Glomerular visceral epithelial cell (primary cell): Measurements from ENCODE around the gene VIPR2.

ENCODE experiments used
- DNase-seq: peaks from one replicate; pipeline ENCODE4 v3.0.0-alpha.2; 2016; ENCODE audit errors: extremely low spot score

VIPR2 gene

GRCh38 chr7:159042103-159042502, 102.6 kb downstream of the VIPR2 start:
- DNase-seq = no peak

- DNase-seq = no peak
Measured at GRCh38 chr7:159040912-159041711, 103.6 kb downstream of the VIPR2 start.

- no peak for DNase-seq
Measured at GRCh38 chr7:159040146-159040545, 104.5 kb downstream of the VIPR2 start.

GRCh38 chr7:159039716-159040115, 105.0 kb downstream of the VIPR2 start:
- no peak for DNase-seq

- no peak for DNase-seq
Measured at GRCh38 chr7:159038066-159038465, 106.6 kb downstream of the VIPR2 start.

- DNase-seq = no peak
Measured at GRCh38 chr7:159036916-159037605, 107.6 kb downstream of the VIPR2 start.

GRCh38 chr7:159035571-159036073, 109.0 kb downstream of the VIPR2 start:
- no peak for DNase-seq

- DNase-seq = no peak
Measured at GRCh38 chr7:159034988-159035387, 109.7 kb downstream of the VIPR2 start.

GRCh38 chr7:159034394-159034793, 110.3 kb downstream of the VIPR2 start:
- DNase-seq = no peak

- no peak for DNase-seq
Measured at GRCh38 chr7:159033956-159034355, 110.7 kb downstream of the VIPR2 start.

- no peak for DNase-seq
Measured at GRCh38 chr7:159033473-159033825, 111.2 kb downstream of the VIPR2 start.

- DNase-seq = no peak
Measured at GRCh38 chr7:159032753-159033472, 111.8 kb downstream of the VIPR2 start.

GRCh38 chr7:159032322-159032721, 112.3 kb downstream of the VIPR2 start:
- DNase-seq = no peak

GRCh38 chr7:159031750-159032149, 112.9 kb downstream of the VIPR2 start:
- DNase-seq = no peak

GRCh38 chr7:159031135-159031701, 113.4 kb downstream of the VIPR2 start:
- DNase-seq = no peak

- peak; percentile 9 for DNase-seq
Measured at GRCh38 chr7:159030490-159031134, 114.1 kb downstream of the VIPR2 start.

- no peak for DNase-seq
Measured at GRCh38 chr7:159028508-159029401, 115.9 kb downstream of the VIPR2 start.

GRCh38 chr7:159027789-159028507, 116.7 kb downstream of the VIPR2 start:
- DNase-seq = no peak

- no peak for DNase-seq
Measured at GRCh38 chr7:159027056-159027788, 117.4 kb downstream of the VIPR2 start.
